Uterus (tissue), 2 donors: ENCODE measurements around the gene FLNA.

Experiments used
- POLR2A ChIP-seq, 2 donors: fragments of 450-650 bp; IDR thresholded peaks; one replicate each; pipeline ENCODE4 v1.6.1; 2016; ENCODE audit warnings: antibody characterized with exemption in 2 of 2, mild to moderate bottlenecking in 1 of 2, moderate library complexity in 1 of 2
- TF ChIP-seq, protein P1 (sequence below), 4 experiments: fragments of 200-600 bp in 2 of 4; fragments of 450-650 bp in 2 of 4; sonication (generic) in 2 of 4; IDR thresholded peaks; one replicate each; pipeline ENCODE4 v1.5.1; 2016 to 2019; ENCODE audit warnings: antibody characterized with exemption in 4 of 4, mild to moderate bottlenecking in 2 of 4, moderate library complexity in 1 of 4

- TF ChIP-seq, protein P1, sequence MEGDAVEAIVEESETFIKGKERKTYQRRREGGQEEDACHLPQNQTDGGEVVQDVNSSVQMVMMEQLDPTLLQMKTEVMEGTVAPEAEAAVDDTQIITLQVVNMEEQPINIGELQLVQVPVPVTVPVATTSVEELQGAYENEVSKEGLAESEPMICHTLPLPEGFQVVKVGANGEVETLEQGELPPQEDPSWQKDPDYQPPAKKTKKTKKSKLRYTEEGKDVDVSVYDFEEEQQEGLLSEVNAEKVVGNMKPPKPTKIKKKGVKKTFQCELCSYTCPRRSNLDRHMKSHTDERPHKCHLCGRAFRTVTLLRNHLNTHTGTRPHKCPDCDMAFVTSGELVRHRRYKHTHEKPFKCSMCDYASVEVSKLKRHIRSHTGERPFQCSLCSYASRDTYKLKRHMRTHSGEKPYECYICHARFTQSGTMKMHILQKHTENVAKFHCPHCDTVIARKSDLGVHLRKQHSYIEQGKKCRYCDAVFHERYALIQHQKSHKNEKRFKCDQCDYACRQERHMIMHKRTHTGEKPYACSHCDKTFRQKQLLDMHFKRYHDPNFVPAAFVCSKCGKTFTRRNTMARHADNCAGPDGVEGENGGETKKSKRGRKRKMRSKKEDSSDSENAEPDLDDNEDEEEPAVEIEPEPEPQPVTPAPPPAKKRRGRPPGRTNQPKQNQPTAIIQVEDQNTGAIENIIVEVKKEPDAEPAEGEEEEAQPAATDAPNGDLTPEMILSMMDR (IDR thresholded peaks at IDR 0.05) = peak in 3 of 4 experiments; percentile 32 to 49 (median 38)
- no peak for TF ChIP-seq POLR2A (IDR thresholded peaks at IDR 0.05)
Measured at GRCh38 chrX:154317391-154317995, 56.9 kb downstream of the FLNA start.
